Umbilical cord (tissue), 2 donors: ENCODE data around the gene ACBD6. TPM values are rescaled to one million over a fixed set of nuclear protein-coding genes. Genes with fewer than 3 reads are reported as not detected.
"Not testable (repeated sequence)": the region's sequence is repeated elsewhere in the genome, so short reads cannot be mapped to it uniquely, and the experiment has no call there.

Source experiments
- DNase-seq: peaks from one replicate; pipeline ENCODE4 v3.0.0-alpha.2; 2015; ENCODE audit warnings: low spot score
- total RNA-seq: library from RNA; depleted of rRNA; stranded (reverse); fragments of >200 nt; gene quantifications from one replicate; pipeline ENCODE4 v1.2.3, GENCODE V29; 2014; ENCODE audit warnings: low replicate concordance; ENCODE audit not compliant: insufficient read depth

Gene ACBD6
- 46.5 TPM for total RNA-seq

GRCh38 chr1:180502361-180503279 is at the start of gene ACBD6:
Gene ACBD6, minus strand, starts transcription at chr1:180502577. Its CDS starts 311 bp downstream, at chr1:180502266.
- peak; percentile 93 for DNase-seq

- no peak for DNase-seq
These were observed 49.6 kb upstream of the ACBD6 start for GRCh38 chr1:180551997-180552396.

- DNase-seq, result no peak
These were observed 47.9 kb upstream of the ACBD6 start for GRCh38 chr1:180550241-180550640.

- DNase-seq, result not testable (repeated sequence)
These were observed 47.4 kb upstream of the ACBD6 start for GRCh38 chr1:180549770-180550169.

- no peak for DNase-seq
These were observed 46.4 kb upstream of the ACBD6 start for GRCh38 chr1:180548686-180549317.

GRCh38 chr1:180545991-180546390 is 43.6 kb upstream of the ACBD6 start:
- no peak for DNase-seq

- no peak for DNase-seq
These were observed 41.7 kb upstream of the ACBD6 start for GRCh38 chr1:180544050-180544449.

GRCh38 chr1:180542838-180543145 is 40.4 kb upstream of the ACBD6 start:
- DNase-seq, result peak; percentile 57

GRCh38 chr1:180542113-180542837 is 39.9 kb upstream of the ACBD6 start:
- no peak for DNase-seq

- DNase-seq, result no peak
These were observed 38.6 kb upstream of the ACBD6 start for GRCh38 chr1:180540697-180541594.

- DNase-seq, result no peak
These were observed 36.8 kb upstream of the ACBD6 start for GRCh38 chr1:180539136-180539535.

GRCh38 chr1:180536821-180537372 is 34.5 kb upstream of the ACBD6 start:
- DNase-seq, result no peak

GRCh38 chr1:180535418-180535999 is 33.1 kb upstream of the ACBD6 start:
- no peak for DNase-seq

GRCh38 chr1:180534214-180534613 is 31.8 kb upstream of the ACBD6 start:
- DNase-seq, result no peak

- peak; percentile 67 for DNase-seq
These were observed 31.1 kb upstream of the ACBD6 start for GRCh38 chr1:180533266-180533987.

GRCh38 chr1:180532854-180533253 is 30.5 kb upstream of the ACBD6 start:
- DNase-seq, result no peak

GRCh38 chr1:180530501-180530900 is 28.1 kb upstream of the ACBD6 start:
- DNase-seq, result no peak

GRCh38 chr1:180528868-180529470 is 26.6 kb upstream of the ACBD6 start:
- no peak for DNase-seq

GRCh38 chr1:180527101-180527669 is 24.8 kb upstream of the ACBD6 start:
- no peak for DNase-seq
